ENCODE results near the gene ATXN1.
A peak's percentile ranks its signal among the peaks of the same experiment; 100 is the strongest.

Gene ATXN1

GRCh38 chr6:16425881-16426615 is 335.2 kb downstream of the ATXN1 start:
- Histone ChIP-seq H3K27ac (replicated peaks) (no peak overlapping the region), H3K4me3 (replicated peaks; ENCODE audit: insufficient read depth, low read length) (no peak overlapping the region), H3K27me3 (ENCODE audit: insufficient read depth, poor library complexity, severe bottlenecking) (no peaks in the 10 kb centered on the region)
- TF ChIP-seq, protein P1, sequence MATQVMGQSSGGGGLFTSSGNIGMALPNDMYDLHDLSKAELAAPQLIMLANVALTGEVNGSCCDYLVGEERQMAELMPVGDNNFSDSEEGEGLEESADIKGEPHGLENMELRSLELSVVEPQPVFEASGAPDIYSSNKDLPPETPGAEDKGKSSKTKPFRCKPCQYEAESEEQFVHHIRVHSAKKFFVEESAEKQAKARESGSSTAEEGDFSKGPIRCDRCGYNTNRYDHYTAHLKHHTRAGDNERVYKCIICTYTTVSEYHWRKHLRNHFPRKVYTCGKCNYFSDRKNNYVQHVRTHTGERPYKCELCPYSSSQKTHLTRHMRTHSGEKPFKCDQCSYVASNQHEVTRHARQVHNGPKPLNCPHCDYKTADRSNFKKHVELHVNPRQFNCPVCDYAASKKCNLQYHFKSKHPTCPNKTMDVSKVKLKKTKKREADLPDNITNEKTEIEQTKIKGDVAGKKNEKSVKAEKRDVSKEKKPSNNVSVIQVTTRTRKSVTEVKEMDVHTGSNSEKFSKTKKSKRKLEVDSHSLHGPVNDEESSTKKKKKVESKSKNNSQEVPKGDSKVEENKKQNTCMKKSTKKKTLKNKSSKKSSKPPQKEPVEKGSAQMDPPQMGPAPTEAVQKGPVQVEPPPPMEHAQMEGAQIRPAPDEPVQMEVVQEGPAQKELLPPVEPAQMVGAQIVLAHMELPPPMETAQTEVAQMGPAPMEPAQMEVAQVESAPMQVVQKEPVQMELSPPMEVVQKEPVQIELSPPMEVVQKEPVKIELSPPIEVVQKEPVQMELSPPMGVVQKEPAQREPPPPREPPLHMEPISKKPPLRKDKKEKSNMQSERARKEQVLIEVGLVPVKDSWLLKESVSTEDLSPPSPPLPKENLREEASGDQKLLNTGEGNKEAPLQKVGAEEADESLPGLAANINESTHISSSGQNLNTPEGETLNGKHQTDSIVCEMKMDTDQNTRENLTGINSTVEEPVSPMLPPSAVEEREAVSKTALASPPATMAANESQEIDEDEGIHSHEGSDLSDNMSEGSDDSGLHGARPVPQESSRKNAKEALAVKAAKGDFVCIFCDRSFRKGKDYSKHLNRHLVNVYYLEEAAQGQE (IDR thresholded peaks at IDR 0.05; ENCODE audit: insufficient replicate concordance, low read depth) = no peak
- TF ChIP-seq GABPA (IDR thresholded peaks at IDR 0.05; ENCODE audit: low read depth) (no peak), POLR2AphosphoS5 (IDR thresholded peaks at IDR 0.05; ENCODE audit: low read depth) (no peak), CTCF (IDR thresholded peaks at IDR 0.05; ENCODE audit: insufficient read depth, low read length) (no peak), SPI1 (IDR thresholded peaks at IDR 0.05; ENCODE audit: borderline replicate concordance, low read depth) (no peak)
- no peak for DNase-seq (ENCODE audit: low read depth in 1 of 2, low spot score in 1 of 2)

DNA sequence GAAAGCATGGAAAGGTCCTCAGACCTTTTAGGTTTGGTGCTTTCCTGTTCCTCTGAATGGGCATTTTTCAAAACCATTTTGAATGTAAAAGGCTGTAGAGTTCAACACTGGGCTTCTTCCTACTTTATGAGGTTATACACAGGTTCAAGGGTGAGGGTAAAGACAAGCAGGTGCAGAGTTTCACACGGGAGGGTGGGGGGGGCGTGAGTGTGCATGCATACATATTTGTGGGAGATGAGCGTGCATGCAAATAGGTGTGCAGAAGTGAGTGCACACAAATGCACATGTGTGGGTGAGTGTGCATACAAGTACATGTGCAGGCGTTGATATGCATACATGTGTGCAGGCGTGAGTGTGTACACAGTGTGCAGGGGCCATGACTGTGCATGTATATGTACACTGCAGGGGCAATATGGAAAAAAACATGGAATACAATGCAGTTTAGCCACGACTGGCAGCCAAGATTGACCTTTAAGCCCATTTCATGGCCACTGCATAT is 339.7 kb downstream of the ATXN1 start:
- no peak for TF ChIP-seq GABPA (IDR thresholded peaks at IDR 0.05; ENCODE audit: low read depth)
- TF ChIP-seq, protein P1 (IDR thresholded peaks at IDR 0.05; ENCODE audit: insufficient replicate concordance, low read depth) = no peak
- no peak for TF ChIP-seq POLR2AphosphoS5 (IDR thresholded peaks at IDR 0.05; ENCODE audit: low read depth)
- no peak for TF ChIP-seq SPI1 (IDR thresholded peaks at IDR 0.05; ENCODE audit: borderline replicate concordance, low read depth)
- TF ChIP-seq CTCF (IDR thresholded peaks at IDR 0.05; ENCODE audit: insufficient read depth, low read length) = no peak
- H3K27ac ChIP-seq (replicated peaks) = no peak overlapping the region
- DNase-seq (ENCODE audit: low read depth in 1 of 2, low spot score in 1 of 2) = no peak
- no peak overlapping the region for H3K4me3 ChIP-seq (replicated peaks; ENCODE audit: insufficient read depth, low read length)
- H3K27me3 ChIP-seq (ENCODE audit: insufficient read depth, poor library complexity, severe bottlenecking) = no peaks in the 10 kb centered on the region

DNA sequence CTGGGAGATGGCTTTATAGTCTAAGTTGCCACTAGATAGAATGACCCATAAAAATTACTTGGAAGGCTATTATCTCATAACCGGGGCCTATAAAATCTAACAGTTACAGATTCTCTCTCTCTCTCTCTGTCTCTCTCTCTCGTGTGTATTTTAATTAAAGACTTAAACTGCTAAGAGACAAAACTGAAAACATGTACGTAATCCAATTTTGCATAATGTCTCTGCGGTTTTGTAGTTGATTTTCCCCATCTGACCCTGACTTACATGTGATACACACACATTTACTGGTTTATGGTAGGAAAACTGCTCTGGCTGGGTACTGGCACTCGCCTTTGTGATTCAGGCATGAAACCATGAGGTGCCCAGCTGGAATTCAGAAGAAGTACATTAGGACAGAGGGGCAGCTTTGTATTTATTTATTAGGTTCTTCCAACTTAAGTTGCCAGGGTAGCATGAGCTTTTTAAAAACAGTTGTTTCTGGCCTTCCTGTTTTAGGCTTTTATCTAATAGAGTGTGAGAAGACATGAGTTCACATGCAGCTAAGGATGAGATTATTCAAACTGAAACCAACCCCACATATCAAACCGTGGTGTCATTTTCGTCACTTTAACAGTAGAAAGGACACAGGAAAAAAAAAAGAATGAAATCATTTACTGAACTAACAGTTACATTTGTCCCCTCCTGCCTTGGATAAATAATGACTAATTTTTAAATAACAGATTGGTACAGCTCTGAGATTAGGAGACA is 340.4 kb downstream of the ATXN1 start:
- H3K27ac ChIP-seq (replicated peaks) = no peak overlapping the region
- no peak overlapping the region for H3K4me3 ChIP-seq (replicated peaks; ENCODE audit: insufficient read depth, low read length)
- TF ChIP-seq GABPA (IDR thresholded peaks at IDR 0.05; ENCODE audit: low read depth) = no peak
- TF ChIP-seq CTCF (IDR thresholded peaks at IDR 0.05; ENCODE audit: insufficient read depth, low read length) = no peak
- TF ChIP-seq, protein P1 (IDR thresholded peaks at IDR 0.05; ENCODE audit: insufficient replicate concordance, low read depth) = no peak
- no peak for TF ChIP-seq POLR2AphosphoS5 (IDR thresholded peaks at IDR 0.05; ENCODE audit: low read depth)
- peak; percentile 15; the same call in 1 of the 2 replicates for TF ChIP-seq SPI1 (IDR thresholded peaks at IDR 0.05; ENCODE audit: borderline replicate concordance, low read depth)

More for the DNA sequence above, 340.4 kb downstream of the ATXN1 start:
- no peak for DNase-seq (ENCODE audit: low read depth in 1 of 2, low spot score in 1 of 2)
- H3K27me3 ChIP-seq (ENCODE audit: insufficient read depth, poor library complexity, severe bottlenecking) = no peaks in the 10 kb centered on the region

All from HL-60 (cell line).